Cortex of kidney (tissue), 1 donor: ENCODE data around the gene CCR7.

Experiments
- DNase-seq: peaks from one replicate; lab custom pipeline; 2025; lab: John Stamatoyannopoulos, UW

Gene CCR7

DNA sequence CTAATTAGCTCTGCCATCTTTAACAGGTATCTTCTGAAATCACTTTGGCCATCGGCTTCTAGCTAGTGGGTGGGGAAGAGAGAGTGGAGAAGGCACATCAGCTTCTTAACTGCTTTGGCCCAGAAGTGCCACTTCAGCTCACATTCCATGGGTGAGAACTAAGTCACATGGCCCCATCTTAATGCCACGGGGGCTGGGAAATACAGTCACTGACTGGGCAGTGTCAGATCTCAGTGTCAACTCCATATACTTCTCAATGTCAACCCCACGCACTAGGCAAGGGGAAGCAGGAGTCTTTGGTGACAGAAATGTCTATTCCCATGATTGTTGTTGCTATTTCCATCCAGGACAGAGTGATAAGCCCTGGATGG is 29.4 kb downstream of the CCR7 start:
- no peak for DNase-seq

DNA sequence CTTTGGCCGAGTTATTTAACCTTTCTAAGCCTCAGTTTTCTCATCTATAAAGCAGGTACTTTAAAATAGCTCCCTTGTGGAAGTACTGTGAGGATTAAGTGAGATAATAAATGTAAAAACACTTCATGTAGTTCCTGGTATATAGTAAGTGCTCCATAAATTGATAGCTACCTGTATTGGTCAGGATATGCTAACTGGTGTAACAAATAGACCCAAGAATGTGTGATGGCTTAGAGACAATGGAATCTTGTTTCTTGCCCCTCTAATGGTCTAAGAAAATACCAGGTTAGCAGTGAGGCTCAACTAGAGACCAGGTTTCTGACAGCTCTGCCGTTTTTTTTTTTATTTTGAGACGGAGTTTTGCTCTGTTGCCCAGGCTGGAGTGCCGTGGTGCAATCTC is 29.8 kb downstream of the CCR7 start:
- DNase-seq, result no peak

DNA sequence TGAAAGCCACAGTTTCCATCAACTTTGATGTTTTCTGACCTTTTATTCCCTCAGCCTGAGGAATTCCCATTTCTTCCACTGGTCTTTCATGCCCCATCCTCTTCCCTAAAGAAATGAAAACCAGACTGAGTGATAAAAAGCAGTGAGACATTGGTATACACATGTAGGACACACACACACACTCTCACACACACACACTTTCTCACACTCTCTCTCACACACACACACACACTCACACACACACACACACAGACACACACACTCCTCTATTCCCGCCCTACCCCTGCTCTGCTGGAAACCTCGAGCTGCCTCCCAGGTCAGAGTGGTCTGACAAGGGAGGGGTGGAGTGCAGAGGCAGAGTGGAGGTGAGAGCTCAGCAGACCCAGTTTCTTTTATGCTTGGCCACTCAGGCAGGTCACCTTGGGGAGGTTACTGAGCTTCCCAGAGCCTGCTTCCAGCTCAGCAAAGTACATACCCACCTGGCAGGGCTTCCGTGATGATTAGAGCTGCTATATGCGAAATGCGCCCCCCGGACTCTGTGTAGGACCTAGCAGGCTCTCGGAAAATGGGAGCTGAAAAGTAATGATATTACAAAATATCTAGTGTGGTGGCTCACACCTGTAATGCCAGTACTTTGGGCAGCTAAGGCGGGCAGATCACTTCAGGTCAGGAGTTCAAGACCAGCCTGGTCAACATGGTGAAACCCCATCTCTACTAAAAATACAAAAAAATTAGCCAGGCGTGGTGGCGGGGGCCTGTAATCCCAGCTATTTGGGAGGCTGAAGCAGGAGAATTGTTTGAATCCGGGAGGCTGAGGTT is 30.7 kb downstream of the CCR7 start:
- DNase-seq, result no peak

DNA sequence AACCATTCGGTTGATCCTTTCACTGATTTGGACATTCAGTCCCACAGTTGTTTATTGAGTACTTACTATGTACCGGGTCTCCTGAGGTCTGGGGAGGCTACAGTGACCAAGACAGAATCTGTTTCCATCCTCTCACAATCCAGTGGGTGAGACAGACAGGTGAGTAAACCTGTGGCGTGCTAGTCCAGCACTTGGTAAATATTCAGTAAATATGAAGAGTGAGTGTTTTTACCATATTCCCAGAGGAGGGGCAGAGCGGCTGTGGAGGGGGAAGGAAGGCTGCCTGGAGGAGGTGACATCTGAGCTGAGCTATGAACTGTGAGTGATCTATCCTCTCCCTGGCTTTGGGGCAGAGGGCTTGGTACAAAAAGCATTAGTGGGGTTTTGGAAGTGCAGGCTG is 31.4 kb downstream of the CCR7 start:
- no peak for DNase-seq

GRCh38 chr17:40532520-40533253 is 32.6 kb downstream of the CCR7 start:
- no peak for DNase-seq

DNA sequence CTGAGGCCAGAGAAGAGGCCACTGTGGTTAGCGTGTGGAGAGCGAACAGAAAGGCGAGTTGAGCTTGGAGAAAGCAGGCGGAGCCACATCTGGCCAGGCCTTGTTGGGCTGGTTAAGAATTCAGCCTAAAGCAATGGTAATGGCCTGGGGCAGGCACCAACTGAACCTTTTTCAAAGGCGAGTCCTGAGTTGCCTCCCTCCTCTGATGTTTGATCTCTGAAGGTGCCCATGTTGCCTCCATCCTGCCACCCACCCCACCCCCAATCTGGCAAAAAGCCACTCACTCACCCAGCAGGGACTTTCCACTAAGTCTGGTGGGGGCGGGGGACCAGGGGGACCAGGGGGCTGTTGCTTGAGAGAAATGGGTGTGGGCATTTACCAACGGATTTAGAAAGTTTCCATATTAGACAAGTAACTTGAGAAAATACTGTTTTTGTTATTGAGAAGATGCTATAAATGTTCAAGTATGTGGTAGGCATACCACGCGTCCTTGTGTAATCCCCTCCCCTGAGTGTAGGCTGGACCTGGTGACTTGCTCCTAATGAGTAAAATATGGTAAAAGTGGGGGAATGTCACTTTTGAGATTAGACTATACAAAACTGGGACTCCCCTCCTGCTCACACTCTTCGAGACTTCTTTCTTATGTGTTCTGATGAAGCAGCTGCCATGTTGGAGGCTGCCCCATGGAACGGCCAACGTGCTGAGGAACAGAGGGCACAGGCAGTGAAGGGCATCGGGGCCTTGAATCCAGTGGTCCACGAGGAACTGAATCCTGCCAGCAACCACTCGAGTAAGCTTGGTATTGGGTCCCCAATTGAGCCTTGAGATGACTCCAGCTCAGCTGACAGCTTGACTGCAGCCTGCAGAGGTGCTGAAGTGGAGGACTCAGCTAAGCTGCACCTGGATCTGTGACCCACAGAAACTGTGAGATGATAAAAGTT is 34.0 kb downstream of the CCR7 start:
- DNase-seq, result no peak

DNA sequence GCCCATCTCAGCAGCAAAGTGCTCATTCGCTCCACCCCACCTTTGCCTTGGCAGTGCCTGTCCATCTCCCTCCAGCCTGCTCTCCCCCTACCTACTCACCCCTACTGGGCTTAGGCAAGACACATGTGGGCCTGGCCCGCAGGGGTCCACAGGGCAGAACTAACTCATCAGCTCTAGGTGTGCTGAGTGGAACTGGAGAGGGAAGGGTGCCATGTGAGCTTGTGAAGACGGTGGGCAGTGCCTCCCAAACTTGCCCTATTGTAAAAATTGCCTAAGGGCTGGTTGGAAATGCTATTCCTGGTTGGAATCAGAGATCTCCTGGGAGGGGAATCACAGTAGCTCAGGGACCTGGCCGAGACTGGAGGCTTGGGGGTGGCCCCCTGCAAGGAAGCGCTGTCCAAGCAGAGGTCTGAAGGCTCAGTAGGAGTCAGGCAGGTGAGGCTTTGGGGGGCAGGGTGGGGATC is 34.7 kb downstream of the CCR7 start:
- no peak for DNase-seq

GRCh38 chr17:40529991-40530390 is 35.3 kb downstream of the CCR7 start:
- no peak for DNase-seq

GRCh38 chr17:40528692-40529417 is 36.4 kb downstream of the CCR7 start:
- no peak for DNase-seq

- DNase-seq, result no peak
These were observed 38.6 kb downstream of the CCR7 start for GRCh38 chr17:40526668-40527067.

DNA sequence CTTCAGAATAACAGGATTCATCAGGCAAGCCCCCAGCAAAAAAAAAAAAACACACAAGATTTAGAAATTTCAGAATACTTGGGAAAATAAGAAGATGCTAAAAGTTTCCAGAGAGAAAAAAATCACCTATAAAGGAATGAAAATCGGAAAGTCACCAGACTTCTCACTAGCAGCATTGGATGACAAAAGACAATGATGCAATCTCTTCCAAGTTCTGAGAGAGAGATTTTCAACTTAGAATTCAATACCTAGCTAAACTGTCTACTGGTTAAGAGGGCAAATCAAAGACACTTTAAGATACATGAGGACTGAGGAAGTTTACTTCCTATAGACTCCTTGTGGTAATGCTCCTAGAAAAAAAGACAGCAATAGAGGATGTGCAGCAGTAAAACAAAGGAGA is 40.0 kb downstream of the CCR7 start:
- no peak for DNase-seq

DNA sequence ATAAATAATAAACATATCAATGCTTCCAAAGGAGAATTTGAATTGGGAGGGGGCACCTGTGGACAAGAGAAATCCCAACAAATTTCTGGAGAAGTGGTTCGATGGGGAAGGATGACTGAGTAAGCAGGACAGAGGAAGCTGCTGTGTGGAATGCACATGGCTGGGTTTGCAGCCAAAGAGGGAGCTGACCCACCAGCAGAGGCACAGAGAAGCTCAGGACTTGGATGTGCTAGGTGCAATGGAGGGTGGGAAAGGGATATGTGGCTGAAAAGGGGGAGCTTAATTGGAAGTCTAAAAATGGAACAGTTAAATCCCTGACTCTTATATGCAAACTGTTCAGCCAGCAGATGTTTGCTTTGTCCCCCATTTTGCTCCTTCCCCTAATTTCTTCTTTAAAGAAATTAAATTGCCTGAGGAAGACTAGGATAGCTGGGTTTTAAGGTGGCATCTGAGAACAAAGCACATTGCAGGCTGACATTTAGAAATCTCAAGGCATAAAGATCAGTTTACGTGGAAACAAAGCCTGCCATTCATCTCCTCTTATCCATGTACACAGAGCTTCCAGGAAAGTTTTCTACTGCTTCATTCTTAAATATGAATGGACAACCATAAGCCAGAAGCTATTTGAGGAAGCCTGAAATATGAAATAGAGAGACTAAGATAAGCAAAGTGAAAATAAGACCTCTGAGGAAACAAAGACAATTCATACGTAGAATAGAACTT is 40.9 kb downstream of the CCR7 start:
- DNase-seq, result no peak

GRCh38 chr17:40522961-40523310 is 42.3 kb downstream of the CCR7 start:
- DNase-seq, result no peak

- DNase-seq, result no peak
These were observed 42.9 kb downstream of the CCR7 start for GRCh38 chr17:40522250-40522960.

DNA sequence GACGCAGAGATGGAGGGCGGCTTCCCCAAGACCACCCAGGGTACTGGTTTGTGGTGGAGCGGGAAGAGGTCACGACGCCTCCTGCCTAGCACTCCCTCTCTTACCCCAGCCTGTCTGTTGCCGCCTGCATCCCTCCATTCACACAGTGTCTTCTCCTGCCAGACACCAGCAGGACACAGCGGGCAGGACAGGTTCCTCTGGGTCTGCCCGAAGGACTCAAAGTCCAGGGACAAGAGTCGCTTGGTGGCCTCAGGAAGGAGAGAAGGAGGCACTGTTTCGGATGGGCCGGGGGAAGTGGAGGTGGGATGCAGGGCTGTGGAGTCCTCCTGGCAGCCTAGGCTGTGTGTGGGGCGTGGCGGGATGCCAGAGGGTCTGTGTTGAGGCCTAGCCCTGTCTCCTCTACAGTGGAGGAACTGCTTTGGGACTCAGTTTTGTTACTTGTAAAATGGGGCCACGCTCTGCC is 44.2 kb downstream of the CCR7 start:
- DNase-seq, result no peak

- no peak for DNase-seq
These were observed 46.0 kb downstream of the CCR7 start for GRCh38 chr17:40519089-40519775.

GRCh38 chr17:40518401-40519088 is 46.7 kb downstream of the CCR7 start:
- no peak for DNase-seq

DNA sequence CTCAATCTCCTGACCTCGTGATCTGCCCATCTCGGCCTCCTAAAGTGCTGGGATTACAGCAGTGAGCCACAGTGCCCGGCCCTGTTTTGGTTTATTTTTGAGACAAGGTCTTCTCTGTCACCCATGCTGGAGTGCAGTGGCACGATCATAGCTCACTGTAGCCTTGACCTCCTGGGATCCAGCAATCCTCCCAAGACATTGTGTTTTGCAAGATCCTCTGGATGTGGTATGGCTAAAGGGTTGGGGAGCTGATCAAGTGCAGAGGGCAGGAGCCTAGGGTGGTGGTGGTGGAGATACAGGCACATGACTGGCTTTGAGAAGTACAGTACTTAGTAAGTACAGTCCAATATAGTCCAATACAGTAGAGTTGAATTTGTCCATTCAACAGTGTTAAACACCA is 47.3 kb downstream of the CCR7 start:
- DNase-seq, result no peak

DNA sequence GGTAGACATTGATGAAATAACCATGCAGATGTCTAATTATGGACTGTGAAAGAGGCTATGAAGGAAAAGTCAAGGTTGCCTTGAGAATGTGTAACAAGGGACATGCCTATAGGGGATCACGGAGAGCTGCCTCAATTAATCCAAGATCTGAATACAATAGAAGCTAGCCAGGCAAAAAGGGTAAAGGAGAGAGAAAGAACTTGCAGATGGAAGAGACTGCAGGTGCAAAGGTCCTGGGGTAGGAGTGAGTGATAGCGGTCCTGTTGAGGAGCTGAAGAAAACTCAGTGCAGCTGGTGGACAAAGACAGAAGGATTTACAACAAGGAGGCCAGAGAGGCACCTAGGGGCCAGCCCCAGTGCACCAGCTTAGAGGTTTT is 48.0 kb downstream of the CCR7 start:
- DNase-seq, result no peak
